Measurements from ENCODE around the gene HCN1. TPM values are rescaled to one million over a fixed set of nuclear protein-coding genes. Genes with fewer than 3 reads are reported as not detected.

Gene HCN1
- total and polyA plus RNA-seq, 2 of the 4 experiments (the other 2 are of a cell fraction): not detected

DNA sequence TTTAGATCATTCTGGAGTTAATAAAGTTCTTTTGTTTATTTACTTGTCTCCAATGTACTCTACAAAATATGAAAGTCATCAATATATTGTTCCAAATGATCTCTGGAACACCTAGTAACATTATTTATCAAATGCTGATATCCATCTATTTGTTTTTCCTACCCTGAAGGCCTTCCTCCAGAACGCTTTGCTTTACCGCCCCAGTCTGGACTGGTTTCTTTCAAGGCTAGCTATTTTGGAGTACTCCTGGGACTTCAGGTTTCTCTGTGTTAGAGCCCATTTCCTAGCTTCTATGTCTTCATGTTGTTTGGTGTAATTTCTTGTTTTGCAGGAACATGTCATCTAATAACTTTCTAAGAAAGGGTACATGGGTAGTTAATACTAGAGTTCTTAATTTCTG is 9.6 kb downstream of the HCN1 start:
- POLR2A ChIA-PET (ENCODE audit: unreplicated experiment): no interaction called here
- Histone ChIP-seq H3K36me3 (ENCODE audit: control insufficient read depth, insufficient read depth, low read length) (no peaks in the 10 kb centered on the region), H3K9me1 (ENCODE audit: insufficient read depth, low read length) (no peaks in the 10 kb centered on the region), H3K4me2 (ENCODE audit: low read depth, low read length) (no peak overlapping the region), H3K4ac (ENCODE audit: low read depth, low read length) (no peak overlapping the region), H3K23ac (ENCODE audit: low read depth, low read length) (no peak overlapping the region), H3K14ac (replicated peaks; ENCODE audit: low read depth, low read length) (no peak overlapping the region), H3K4me3 (ENCODE audit: insufficient read depth, low read depth, low read length) (no peak overlapping the region), H4K20me1 (ENCODE audit: insufficient read depth, low read length) (no peaks in the 10 kb centered on the region), H2BK15ac (ENCODE audit: low read depth, low read length) (no peak overlapping the region), H2BK120ac (ENCODE audit: low read depth, low read length) (no peak overlapping the region), H4K8ac (ENCODE audit: low read depth in 2 of 2, low read length in 2 of 2) (no peak overlapping the region), H2AK5ac (ENCODE audit: low read depth, low read length) (no peak overlapping the region), H4K91ac (ENCODE audit: insufficient read depth, low read depth, low read length) (no peak overlapping the region), H3K56ac (ENCODE audit: extremely low read depth, insufficient read depth, low read length) (no peak overlapping the region), H2BK5ac (ENCODE audit: low read depth, low read length, poor library complexity, severe bottlenecking) (no peak overlapping the region), H2AFZ (replicated peaks; ENCODE audit: low read length, poor library complexity) (no peak overlapping the region), H2BK20ac (ENCODE audit: low read depth, low read length) (no peak overlapping the region), H2AK9ac (replicated peaks; ENCODE audit: low read depth, low read length, poor library complexity) (no peak overlapping the region), H3K18ac (ENCODE audit: low read depth, low read length) (no peak overlapping the region), H3K79me1 (ENCODE audit: low read depth in 1 of 2, low read length in 2 of 2) (no peaks in the 10 kb centered on the region), H3K27ac (ENCODE audit: insufficient read depth, low read length) (no peak overlapping the region), H3K27me3 (ENCODE audit: control insufficient read depth, insufficient read depth, low read length) (no peaks in the 10 kb centered on the region), H3K4me1 (ENCODE audit: control insufficient read depth, insufficient read depth, low read length) (no peaks in the 10 kb centered on the region), H4K5ac (ENCODE audit: low read depth, low read length) (no peak overlapping the region), H3K9ac (ENCODE audit: low read depth, low read length) (no peak overlapping the region), H3K9me3 (ENCODE audit: control insufficient read depth, insufficient read depth, low read length) (no peaks in the 10 kb centered on the region; the same call in 1 of the 2 replicates)
- TF ChIP-seq NFE2L2 (IDR thresholded peaks at IDR 0.05; ENCODE audit: low read depth, low read length) (no peak), RFX5 (IDR thresholded peaks at IDR 0.05; ENCODE audit: low read depth, low read length) (no peak), CHD1 (IDR thresholded peaks at IDR 0.05; ENCODE audit: low read depth, low read length) (no peak), MXI1 (IDR thresholded peaks at IDR 0.05; ENCODE audit: borderline replicate concordance, low read depth, low read length) (no peak), POLR2A (IDR thresholded peaks at IDR 0.05; ENCODE audit: low read depth, low read length) (no peak), SMC3 (IDR thresholded peaks at IDR 0.05; ENCODE audit: low read depth, low read length) (no peak), RCOR1 (IDR thresholded peaks at IDR 0.05; ENCODE audit: insufficient replicate concordance, low read length) (no peak), MAZ (IDR thresholded peaks at IDR 0.05; ENCODE audit: borderline replicate concordance, low read depth, low read length) (no peak), CEBPB (IDR thresholded peaks at IDR 0.05; ENCODE audit: low read depth, low read length) (no peak), BHLHE40 (IDR thresholded peaks at IDR 0.05; ENCODE audit: low read depth, low read length) (no peak), RAD21 (IDR thresholded peaks at IDR 0.05; ENCODE audit: low read length) (no peak), MAFK (IDR thresholded peaks at IDR 0.05; ENCODE audit: low read depth, low read length) (no peak), FOS (IDR thresholded peaks at IDR 0.05; ENCODE audit: low read depth, low read length) (no peak)
- TF ChIP-seq, protein P1, sequence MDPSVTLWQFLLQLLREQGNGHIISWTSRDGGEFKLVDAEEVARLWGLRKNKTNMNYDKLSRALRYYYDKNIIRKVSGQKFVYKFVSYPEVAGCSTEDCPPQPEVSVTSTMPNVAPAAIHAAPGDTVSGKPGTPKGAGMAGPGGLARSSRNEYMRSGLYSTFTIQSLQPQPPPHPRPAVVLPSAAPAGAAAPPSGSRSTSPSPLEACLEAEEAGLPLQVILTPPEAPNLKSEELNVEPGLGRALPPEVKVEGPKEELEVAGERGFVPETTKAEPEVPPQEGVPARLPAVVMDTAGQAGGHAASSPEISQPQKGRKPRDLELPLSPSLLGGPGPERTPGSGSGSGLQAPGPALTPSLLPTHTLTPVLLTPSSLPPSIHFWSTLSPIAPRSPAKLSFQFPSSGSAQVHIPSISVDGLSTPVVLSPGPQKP (IDR thresholded peaks at IDR 0.05; ENCODE audit: borderline replicate concordance, low read depth, low read length): no peak
- TF ChIP-seq, protein P2, sequence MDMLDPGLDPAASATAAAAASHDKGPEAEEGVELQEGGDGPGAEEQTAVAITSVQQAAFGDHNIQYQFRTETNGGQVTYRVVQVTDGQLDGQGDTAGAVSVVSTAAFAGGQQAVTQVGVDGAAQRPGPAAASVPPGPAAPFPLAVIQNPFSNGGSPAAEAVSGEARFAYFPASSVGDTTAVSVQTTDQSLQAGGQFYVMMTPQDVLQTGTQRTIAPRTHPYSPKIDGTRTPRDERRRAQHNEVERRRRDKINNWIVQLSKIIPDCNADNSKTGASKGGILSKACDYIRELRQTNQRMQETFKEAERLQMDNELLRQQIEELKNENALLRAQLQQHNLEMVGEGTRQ (IDR thresholded peaks at IDR 0.05; ENCODE audit: low read depth, low read length): no peak
- TF ChIP-seq, protein P3, sequence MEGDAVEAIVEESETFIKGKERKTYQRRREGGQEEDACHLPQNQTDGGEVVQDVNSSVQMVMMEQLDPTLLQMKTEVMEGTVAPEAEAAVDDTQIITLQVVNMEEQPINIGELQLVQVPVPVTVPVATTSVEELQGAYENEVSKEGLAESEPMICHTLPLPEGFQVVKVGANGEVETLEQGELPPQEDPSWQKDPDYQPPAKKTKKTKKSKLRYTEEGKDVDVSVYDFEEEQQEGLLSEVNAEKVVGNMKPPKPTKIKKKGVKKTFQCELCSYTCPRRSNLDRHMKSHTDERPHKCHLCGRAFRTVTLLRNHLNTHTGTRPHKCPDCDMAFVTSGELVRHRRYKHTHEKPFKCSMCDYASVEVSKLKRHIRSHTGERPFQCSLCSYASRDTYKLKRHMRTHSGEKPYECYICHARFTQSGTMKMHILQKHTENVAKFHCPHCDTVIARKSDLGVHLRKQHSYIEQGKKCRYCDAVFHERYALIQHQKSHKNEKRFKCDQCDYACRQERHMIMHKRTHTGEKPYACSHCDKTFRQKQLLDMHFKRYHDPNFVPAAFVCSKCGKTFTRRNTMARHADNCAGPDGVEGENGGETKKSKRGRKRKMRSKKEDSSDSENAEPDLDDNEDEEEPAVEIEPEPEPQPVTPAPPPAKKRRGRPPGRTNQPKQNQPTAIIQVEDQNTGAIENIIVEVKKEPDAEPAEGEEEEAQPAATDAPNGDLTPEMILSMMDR (conservative IDR thresholded peaks at IDR 0.05; ENCODE audit: low read depth, low read length): no peak
- dilution Hi-C loops (cut with HindIII; ENCODE audit: low sequenced_read_pairs, unreplicated experiment): no loop called here
- CTCF ChIA-PET: no interaction called here
- DNase-seq (no peak), ATAC-seq (ENCODE audit: low read depth) (no peak)
- in situ Hi-C loops (cut with MboI; ENCODE audit: low sequenced_read_pairs): no loop called here
- BruUV-seq (replicated peaks): no TSS peak
- intact Hi-C loops (cut with micrococcal nuclease): no loop called here
- no CpG with 5 or more reads among the region's 2 CpGs for WGBS, 2 experiments (ENCODE audit: extremely low coverage in 2 of 2, insufficient read length in 1 of 2)

Measured in IMR-90 (cell line).